ENCODE results near the gene TPM2. TPM values are rescaled to one million over a fixed set of nuclear protein-coding genes. Genes with fewer than 3 reads are reported as not detected.
A peak's percentile ranks its signal among the peaks of the same experiment; 100 is the strongest.

Gene TPM2
- total RNA-seq, 1 donor: 911 TPM

GRCh38 chr9:35664531-35665470 lies 24.9 kb downstream of the TPM2 start, which contains the start of gene ARHGEF39:
Gene ARHGEF39 (minus strand): TSS chr9:35665195. CDS start chr9:35665169, 26 bp downstream.
- peak within 1 kb of the TSS; percentile 24 for H3K27ac ChIP-seq (ENCODE audit: low read depth, low read length)
- peak within 1 kb of the TSS; percentile 96 for H3K4me2 ChIP-seq (ENCODE audit: insufficient read depth, low read length)
- TF ChIP-seq CTCF (IDR thresholded peaks at IDR 0.05; ENCODE audit: extremely low read depth, low read depth, low read length): no peak
- peaks cover 22% of the 10 kb centered on the region for H3K36me3 ChIP-seq (ENCODE audit: insufficient read depth, low read length)
- H4K20me1 ChIP-seq (ENCODE audit: insufficient read depth, low read length): no peaks in the 10 kb centered on the region
- peaks cover 15% of the 10 kb centered on the region for H3K4me1 ChIP-seq (ENCODE audit: insufficient read depth, low read length)
- H3K79me2 ChIP-seq (ENCODE audit: insufficient read depth, low read length): peaks cover 8% of the 10 kb centered on the region
- H3K4me3 ChIP-seq (ENCODE audit: insufficient read depth, low read length): peak within 1 kb of the TSS; percentile 78
- DNase-seq (ENCODE audit: insufficient read length, low spot score, missing footprints): peak; percentile 99
- H3K9me3 ChIP-seq (ENCODE audit: low read depth, low read length): no peaks in the 10 kb centered on the region
- H2AFZ ChIP-seq (ENCODE audit: low read length): peak within 1 kb of the TSS; percentile 93
- H3K27me3 ChIP-seq (ENCODE audit: insufficient read depth, low read length): no peaks in the 10 kb centered on the region

GRCh38 chr9:35662437-35662836 lies 27.3 kb downstream of the TPM2 start:
- peaks cover 22% of the 10 kb centered on the region for H3K36me3 ChIP-seq (ENCODE audit: insufficient read depth, low read length)

GRCh38 chr9:35661756-35662350 lies 27.9 kb downstream of the TPM2 start:
- H4K20me1 ChIP-seq (ENCODE audit: insufficient read depth, low read length): no peaks in the 10 kb centered on the region
- H3K4me2 ChIP-seq (ENCODE audit: insufficient read depth, low read length): no peak overlapping the region
- H3K9me3 ChIP-seq (ENCODE audit: low read depth, low read length): no peaks in the 10 kb centered on the region
- H3K4me1 ChIP-seq (ENCODE audit: insufficient read depth, low read length): peaks cover 32% of the 10 kb centered on the region
- H3K4me3 ChIP-seq (ENCODE audit: insufficient read depth, low read length): no peak overlapping the region
- no peaks in the 10 kb centered on the region for H3K27me3 ChIP-seq (ENCODE audit: insufficient read depth, low read length)
- peak overlapping the region; percentile 100 for H3K27ac ChIP-seq (ENCODE audit: low read depth, low read length)
- H3K79me2 ChIP-seq (ENCODE audit: insufficient read depth, low read length): peaks cover 10% of the 10 kb centered on the region
- H2AFZ ChIP-seq (ENCODE audit: low read length): no peak overlapping the region
- H3K36me3 ChIP-seq (ENCODE audit: insufficient read depth, low read length): peaks cover 22% of the 10 kb centered on the region
- no peak for DNase-seq (ENCODE audit: insufficient read length, low spot score, missing footprints)
- TF ChIP-seq CTCF (IDR thresholded peaks at IDR 0.05; ENCODE audit: extremely low read depth, low read depth, low read length): no peak

More at GRCh38 chr9:35662437-35662836, 27.3 kb downstream of the TPM2 start:
- H3K27me3 ChIP-seq (ENCODE audit: insufficient read depth, low read length): no peaks in the 10 kb centered on the region
- no peak overlapping the region for H3K27ac ChIP-seq (ENCODE audit: low read depth, low read length)
- H3K4me1 ChIP-seq (ENCODE audit: insufficient read depth, low read length): peaks cover 26% of the 10 kb centered on the region
- no peaks in the 10 kb centered on the region for H4K20me1 ChIP-seq (ENCODE audit: insufficient read depth, low read length)
- no peak for TF ChIP-seq CTCF (IDR thresholded peaks at IDR 0.05; ENCODE audit: extremely low read depth, low read depth, low read length)
- H3K4me3 ChIP-seq (ENCODE audit: insufficient read depth, low read length): no peak overlapping the region
- no peaks in the 10 kb centered on the region for H3K9me3 ChIP-seq (ENCODE audit: low read depth, low read length)
- DNase-seq (ENCODE audit: insufficient read length, low spot score, missing footprints): no peak
- no peak overlapping the region for H2AFZ ChIP-seq (ENCODE audit: low read length)
- no peak overlapping the region for H3K4me2 ChIP-seq (ENCODE audit: insufficient read depth, low read length)
- peaks cover 10% of the 10 kb centered on the region for H3K79me2 ChIP-seq (ENCODE audit: insufficient read depth, low read length)

- Histone ChIP-seq H3K4me1 (ENCODE audit: insufficient read depth, low read length) (peaks cover 34% of the 10 kb centered on the region), H3K36me3 (ENCODE audit: insufficient read depth, low read length) (peaks cover 22% of the 10 kb centered on the region), H2AFZ (ENCODE audit: low read length) (no peak overlapping the region), H3K4me3 (ENCODE audit: insufficient read depth, low read length) (no peak overlapping the region), H3K27ac (ENCODE audit: low read depth, low read length) (peak overlapping the region; percentile 100), H3K79me2 (ENCODE audit: insufficient read depth, low read length) (peaks cover 10% of the 10 kb centered on the region), H4K20me1 (ENCODE audit: insufficient read depth, low read length) (no peaks in the 10 kb centered on the region), H3K27me3 (ENCODE audit: insufficient read depth, low read length) (no peaks in the 10 kb centered on the region), H3K9me3 (ENCODE audit: low read depth, low read length) (no peaks in the 10 kb centered on the region), H3K4me2 (ENCODE audit: insufficient read depth, low read length) (no peak overlapping the region)
- no peak for DNase-seq (ENCODE audit: insufficient read length, low spot score, missing footprints)
- TF ChIP-seq CTCF (IDR thresholded peaks at IDR 0.05; ENCODE audit: extremely low read depth, low read depth, low read length): peak; percentile 52
These were observed 28.7 kb downstream of the TPM2 start for GRCh38 chr9:35660966-35661415.
